B cell (primary cell): ENCODE results near the gene TSHR. TPM values are rescaled to one million over a fixed set of nuclear protein-coding genes. Genes with fewer than 3 reads are reported as not detected.

Source experiments
- ATAC-seq: fragments of 200-7000 bp; cut with Tn5 transposase; one replicate; pipeline ENCODE4 v1.10.0; 2021; ENCODE audit warnings: low read depth, mild to moderate bottlenecking, moderate number of reproducible peaks, moderate library complexity
- CTCF ChIA-PET: fragments of 350-600 bp; sonication (Branson Sonifier 250); formaldehyde crosslinking; loops from one replicate; lab custom pipeline; 2021; ENCODE audit warnings: antibody characterized with exemption, inconsistent platforms; lab: Charles Lee
- POLR2A ChIA-PET: fragments of 350-600 bp; sonication (Branson Sonifier 250); formaldehyde crosslinking; loops from one replicate; lab custom pipeline; 2021; ENCODE audit warnings: antibody characterized with exemption; lab: Charles Lee
- DNase-seq: peaks from one replicate; pipeline ENCODE4 v3.0.0; 2013
- H2AFZ ChIP-seq: 2 replicates; pipeline ENCODE4 v1.6.1; 2012; ENCODE audit warnings: mild to moderate bottlenecking, low read depth, low read length; ENCODE audit not compliant: insufficient read depth, poor library complexity, severe bottlenecking
- H3K27ac ChIP-seq, 2 donors: 1 replicate in 1 of 2; 2 replicates in 1 of 2; pipeline ENCODE4 v1.5.1; 2012 to 2013; ENCODE audit warnings: low read length in 2 of 2, mild to moderate bottlenecking in 2 of 2, moderate library complexity in 1 of 2
- H3K27me3 ChIP-seq, 4 experiments: fragments of 200-600 bp in 1 of 4; sonication (generic) in 1 of 4; replicated peaks in 1 of 4; 1 replicate in 2 of 4; 2 replicates in 2 of 4; pipeline versions ENCODE4 v1.6.1 to v1.7.0; 2013 to 2016; ENCODE audit warnings: low read length in 3 of 4, mild to moderate bottlenecking in 2 of 4, mixed read lengths in 1 of 4, moderate library complexity in 1 of 4; ENCODE audit not compliant: insufficient read depth in 4 of 4, control insufficient read depth in 3 of 4; ENCODE audit errors: control extremely low read depth in 1 of 4
- H3K36me3 ChIP-seq, 2 experiments: replicated peaks in 1 of 2; 1 replicate in 1 of 2; 2 replicates in 1 of 2; pipeline versions ENCODE4 v1.6.1 to v1.7.1; 2013; ENCODE audit warnings: low read length in 1 of 2; ENCODE audit not compliant: insufficient read depth in 2 of 2, control insufficient read depth in 1 of 2; ENCODE audit errors: control extremely low read depth in 1 of 2, extremely low read depth in 1 of 2
- H3K4me1 ChIP-seq, 2 donors: fragments of 200-600 bp in 1 of 2; sonication (generic) in 1 of 2; 1 replicate in 1 of 2; 2 replicates in 1 of 2; pipeline versions ENCODE4 v1.5.1 to v1.6.1; 2013 to 2017; ENCODE audit warnings: low read length in 2 of 2; ENCODE audit not compliant: control insufficient read depth in 2 of 2, insufficient read depth in 2 of 2
- H3K4me2 ChIP-seq: replicated peaks from 2 replicates; pipeline ENCODE3; 2012; ENCODE audit warnings: mild to moderate bottlenecking, low read depth, low read length; ENCODE audit not compliant: poor library complexity, severe bottlenecking
- H3K4me3 ChIP-seq, 5 experiments: fragments of 200-600 bp in 1 of 5; sonication (generic) in 1 of 5; 1 replicate in 3 of 5; 2 replicates in 2 of 5; pipeline versions ENCODE4 v1.5.1 to v1.7.0; 2011 to 2016; ENCODE audit warnings: low read length in 4 of 5, mild to moderate bottlenecking in 4 of 5, low read depth in 2 of 5, control low read depth in 1 of 5, moderate library complexity in 1 of 5; ENCODE audit not compliant: insufficient read depth in 1 of 5; ENCODE audit errors: control extremely low read depth in 1 of 5, extremely low read depth in 1 of 5
- H3K79me2 ChIP-seq: fragments of 200-600 bp; sonication (generic); one replicate; pipeline ENCODE4 v1.6.0; 2016; ENCODE audit warnings: low read length; ENCODE audit not compliant: control insufficient read depth, insufficient read depth
- H3K9ac ChIP-seq: fragments of 200-600 bp; sonication (generic); 2 replicates; pipeline ENCODE4 v1.6.1; 2017; ENCODE audit warnings: mild to moderate bottlenecking, low read length, moderate library complexity
- H3K9me3 ChIP-seq, 3 donors: one replicate each; pipeline versions ENCODE4 v1.6.1 to v1.7.1; 2013; ENCODE audit warnings: low read length in 2 of 3; ENCODE audit not compliant: control insufficient read depth in 2 of 3, insufficient read depth in 1 of 3; ENCODE audit errors: control extremely low read depth in 1 of 3
- H4K20me1 ChIP-seq: 2 replicates; pipeline ENCODE4 v1.6.0; 2012; ENCODE audit warnings: mild to moderate bottlenecking, low read length; ENCODE audit not compliant: insufficient read depth, control insufficient read depth, poor library complexity, severe bottlenecking
- H3K27ac Mint-ChIP-seq: one replicate; pipeline ENCODE4 v1.8.0; 2021; ENCODE audit warnings: mixed read lengths
- H3K27me3 Mint-ChIP-seq: one replicate; pipeline ENCODE4 v1.8.0; 2021; ENCODE audit warnings: mixed read lengths
- H3K4me1 Mint-ChIP-seq: one replicate; pipeline ENCODE4 v1.8.0; 2021; ENCODE audit warnings: mixed read lengths
- H3K4me3 Mint-ChIP-seq: one replicate; pipeline ENCODE4 v1.8.0; 2021; ENCODE audit warnings: mixed read lengths
- H3K9me3 Mint-ChIP-seq: one replicate; pipeline ENCODE4 v1.8.0; 2022; ENCODE audit warnings: mixed read lengths; ENCODE audit not compliant: insufficient read depth
- EZH2 ChIP-seq: IDR thresholded peaks from 2 replicates; pipeline ENCODE4 v1.6.1; 2012; ENCODE audit warnings: borderline replicate concordance, low read depth, mild to moderate bottlenecking, moderate library complexity, low read length; ENCODE audit not compliant: insufficient read depth, poor library complexity, severe bottlenecking
- WGBS: methylation state at CpG from one replicate; pipeline ENCODE4 v1.1.5; 2013; ENCODE audit warnings: missing lambda C conversion rate; ENCODE audit not compliant: insufficient coverage; 5-methylcytosine and 5-hydroxymethylcytosine counted together
- intact Hi-C: fragments of 100-400 bp; cut with micrococcal nuclease; formaldehyde crosslinking; loops from one replicate; pipeline ENCODE4 v1.10.0; 2022
- polyA plus RNA-seq: library from polyadenylated mRNA; depleted of rRNA; stranded (reverse); fragments of >200 nt; gene quantifications from 2 replicates; pipeline ENCODE4 v1.2.3, GENCODE V29; 2012
- total RNA-seq, 2 donors: library from RNA; stranded (reverse); fragments of 120-200 nt in 1 of 2; gene quantifications; 1 replicate in 1 of 2; 2 replicates in 1 of 2; pipeline versions ENCODE4 v1.2.3 to v1.2.4, GENCODE V29; 2013 to 2022
- TF ChIP-seq, protein P1 (sequence below): fragments of 200-600 bp; IDR thresholded peaks from one replicate; pipeline ENCODE4 v1.8.0; 2022; ENCODE audit warnings: antibody characterized with exemption, mild to moderate bottlenecking

The TSHR gene
- total and polyA plus RNA-seq, 2 donors (not counting 1 experiment from before 2014, with no cell fraction given): 0.15 to 0.37 TPM

DNA sequence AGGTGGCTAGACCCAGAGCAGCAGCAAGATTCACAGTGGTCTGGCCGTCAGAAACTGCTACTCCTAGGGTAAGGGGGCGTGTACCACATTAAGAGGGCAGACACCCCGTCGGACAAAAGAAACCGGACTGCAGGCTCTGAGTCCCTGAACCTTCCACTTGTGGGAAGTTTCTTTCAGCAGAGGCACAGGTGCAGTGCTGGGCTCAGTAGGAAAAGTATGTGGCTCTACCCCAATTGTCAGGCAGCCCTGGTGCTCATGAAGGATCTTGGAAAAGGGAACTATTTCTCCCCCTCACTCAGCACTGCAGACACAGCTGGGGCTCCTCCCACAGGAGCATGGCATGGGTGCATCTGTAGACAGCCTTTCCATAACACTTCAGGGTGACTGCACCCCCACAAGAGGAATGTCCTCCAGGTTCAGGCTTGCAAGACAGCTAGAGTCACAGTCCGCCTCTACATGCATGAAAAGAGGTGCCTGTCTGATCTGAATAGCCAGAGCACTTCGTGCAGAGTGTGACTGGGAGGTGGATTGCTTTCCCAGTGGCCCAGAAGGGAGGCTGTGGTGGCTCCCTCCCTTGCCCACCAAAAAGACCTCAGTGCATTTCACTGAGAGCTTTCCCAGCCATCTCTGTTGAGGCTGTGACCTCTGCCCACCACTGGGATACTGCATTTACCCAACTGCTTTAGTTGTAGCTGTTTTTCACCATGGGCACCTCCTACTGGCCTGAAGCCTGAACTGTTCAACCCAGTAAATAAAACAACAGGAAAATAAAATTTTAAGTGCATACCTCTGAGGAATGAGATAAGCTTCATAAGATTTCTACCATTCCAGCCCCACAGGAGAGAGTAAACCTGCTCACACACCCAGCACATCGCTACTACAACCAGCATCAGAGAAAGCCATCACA, 28.1 kb upstream of the TSHR start:
- TF ChIP-seq, protein P1, sequence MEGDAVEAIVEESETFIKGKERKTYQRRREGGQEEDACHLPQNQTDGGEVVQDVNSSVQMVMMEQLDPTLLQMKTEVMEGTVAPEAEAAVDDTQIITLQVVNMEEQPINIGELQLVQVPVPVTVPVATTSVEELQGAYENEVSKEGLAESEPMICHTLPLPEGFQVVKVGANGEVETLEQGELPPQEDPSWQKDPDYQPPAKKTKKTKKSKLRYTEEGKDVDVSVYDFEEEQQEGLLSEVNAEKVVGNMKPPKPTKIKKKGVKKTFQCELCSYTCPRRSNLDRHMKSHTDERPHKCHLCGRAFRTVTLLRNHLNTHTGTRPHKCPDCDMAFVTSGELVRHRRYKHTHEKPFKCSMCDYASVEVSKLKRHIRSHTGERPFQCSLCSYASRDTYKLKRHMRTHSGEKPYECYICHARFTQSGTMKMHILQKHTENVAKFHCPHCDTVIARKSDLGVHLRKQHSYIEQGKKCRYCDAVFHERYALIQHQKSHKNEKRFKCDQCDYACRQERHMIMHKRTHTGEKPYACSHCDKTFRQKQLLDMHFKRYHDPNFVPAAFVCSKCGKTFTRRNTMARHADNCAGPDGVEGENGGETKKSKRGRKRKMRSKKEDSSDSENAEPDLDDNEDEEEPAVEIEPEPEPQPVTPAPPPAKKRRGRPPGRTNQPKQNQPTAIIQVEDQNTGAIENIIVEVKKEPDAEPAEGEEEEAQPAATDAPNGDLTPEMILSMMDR: no peak
- TF ChIP-seq EZH2: no peak
- ChIA-PET CTCF (no interaction called here), POLR2A (no interaction called here)
- H3K9me3 Mint-ChIP-seq: peaks cover 6% of the 10 kb centered on the region
- peaks cover 13 to 25% of the 10 kb centered on the region in 2 donors for H3K4me1 ChIP-seq
- H3K4me2 ChIP-seq: no peak overlapping the region
- no peak overlapping the region for H3K4me3 Mint-ChIP-seq
- intact Hi-C loops: no loop called here
- H3K9me3 ChIP-seq: peaks cover 1 to 11% (median 4%) of the 10 kb centered on the region in 3 donors
- H3K27me3 Mint-ChIP-seq: no peaks in the 10 kb centered on the region
- H3K27me3 ChIP-seq: peaks cover 0 to 3% (median 0%) of the 10 kb centered on the region in 4 experiments
- H2AFZ ChIP-seq: no peak overlapping the region
- no peaks in the 10 kb centered on the region for H4K20me1 ChIP-seq
- no peak overlapping the region for H3K4me3 ChIP-seq
- H3K4me1 Mint-ChIP-seq: peaks cover 25% of the 10 kb centered on the region
- H3K36me3 ChIP-seq: no peaks in the 10 kb centered on the region
- WGBS: 96% methylated on average over 6 of the region's 8 CpGs
- peaks cover 13% of the 10 kb centered on the region for H3K79me2 ChIP-seq
- H3K9ac ChIP-seq: no peak overlapping the region
- no peak overlapping the region for H3K27ac ChIP-seq
- no peak for DNase-seq
- no peak overlapping the region for H3K27ac Mint-ChIP-seq
- ATAC-seq: no peak

DNA sequence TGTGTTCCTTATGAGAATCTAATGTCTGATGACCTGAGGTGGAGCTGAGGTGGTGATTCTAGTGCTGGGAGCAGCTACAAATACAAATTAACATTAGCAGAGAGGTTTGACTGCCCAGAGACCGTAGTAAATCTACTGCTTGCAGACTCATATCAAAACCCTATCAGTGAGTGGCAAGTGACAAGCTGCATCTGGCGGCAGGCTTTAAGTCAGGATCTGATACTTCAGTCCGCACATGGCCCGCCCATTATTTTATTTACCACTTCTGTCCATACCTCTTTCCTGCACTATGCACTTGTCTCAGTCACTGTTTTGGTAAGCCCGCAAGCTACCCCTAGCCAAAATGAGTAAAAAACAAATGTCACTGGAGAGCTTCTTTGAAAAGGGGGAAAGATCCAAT, 25.3 kb upstream of the TSHR start:
- Histone ChIP-seq H3K27me3 (peaks cover 0 to 3% (median 0%) of the 10 kb centered on the region in 4 experiments), H4K20me1 (no peaks in the 10 kb centered on the region), H3K9ac (no peak overlapping the region), H3K9me3 (peaks cover 1 to 11% (median 4%) of the 10 kb centered on the region in 3 donors), H3K27ac (no peak overlapping the region), H3K4me1 (peaks cover 13 to 25% of the 10 kb centered on the region in 2 donors), H3K36me3 (no peaks in the 10 kb centered on the region), H3K4me3 (no peak overlapping the region), H3K4me2 (no peak overlapping the region), H3K79me2 (peaks cover 13% of the 10 kb centered on the region), H2AFZ (no peak overlapping the region)
- ATAC-seq (no peak), DNase-seq (no peak)
- intact Hi-C loops: no loop called here
- Mint-ChIP-seq H3K9me3 (peaks cover 3% of the 10 kb centered on the region), H3K27ac (peak overlapping the region; percentile 12), H3K4me3 (peak overlapping the region; percentile 23), H3K4me1 (peaks cover 28% of the 10 kb centered on the region), H3K27me3 (no peaks in the 10 kb centered on the region)
- 57% methylated on average over 4 of the region's 5 CpGs for WGBS
- ChIA-PET POLR2A (no interaction called here), CTCF (interaction anchor here (0.6 to 1.2 kb wide), 3 partner anchors 11 to 57 kb away, joined by 3 read pairs; no protein-coding TSS in a partner anchor)
- TF ChIP-seq, protein P1: no peak
